Fibroblast of skin of abdomen (primary cell): ENCODE results near the gene RMRP.
A peak's percentile ranks its signal among the peaks of the same experiment; 100 is the strongest.

ENCODE experiments used
- DNase-seq: peaks from one replicate; pipeline ENCODE4 v3.0.0-alpha.2; 2013

RMRP gene

GRCh38 chr9:35686222-35687203 is 28.7 kb upstream of the RMRP start:
- DNase-seq: peak; percentile 42

GRCh38 chr9:35685506-35685905 is 27.7 kb upstream of the RMRP start:
- DNase-seq: no peak

GRCh38 chr9:35684921-35685320 is 27.1 kb upstream of the RMRP start:
- no peak for DNase-seq

GRCh38 chr9:35683323-35683722 is 25.5 kb upstream of the RMRP start:
- DNase-seq: no peak

GRCh38 chr9:35682520-35683315 is 24.9 kb upstream of the RMRP start:
- no peak for DNase-seq

GRCh38 chr9:35682051-35682450 is 24.2 kb upstream of the RMRP start:
- DNase-seq: no peak

- DNase-seq: peak; percentile 35
Measured at GRCh38 chr9:35681341-35682002, 23.7 kb upstream of the RMRP start.

GRCh38 chr9:35680331-35681105 is 22.7 kb upstream of the RMRP start:
- peak; percentile 66 for DNase-seq

- peak; percentile 33 for DNase-seq
Measured at GRCh38 chr9:35679766-35680330, 22.0 kb upstream of the RMRP start.

GRCh38 chr9:35679091-35679490 is 21.3 kb upstream of the RMRP start:
- no peak for DNase-seq

GRCh38 chr9:35675732-35676392 is 18.0 kb upstream of the RMRP start:
- peak; percentile 36 for DNase-seq

GRCh38 chr9:35675204-35675603 is 17.4 kb upstream of the RMRP start:
- no peak for DNase-seq

GRCh38 chr9:35674025-35674361 is 16.2 kb upstream of the RMRP start:
- DNase-seq: no peak

- DNase-seq: no peak
Measured at GRCh38 chr9:35673132-35674024, 15.6 kb upstream of the RMRP start, which contains the start of gene CA9. CA9 (plus strand) TSS chr9:35673928; CDS start chr9:35673960, 32 bp downstream.

- no peak for DNase-seq
Measured at GRCh38 chr9:35669331-35670145, 11.7 kb upstream of the RMRP start.

GRCh38 chr9:35667939-35668338 is 10.1 kb upstream of the RMRP start:
- no peak for DNase-seq

- no peak for DNase-seq
Measured at GRCh38 chr9:35666549-35666948, 8.7 kb upstream of the RMRP start.

GRCh38 chr9:35666045-35666444 is 8.2 kb upstream of the RMRP start:
- DNase-seq: peak; percentile 69

GRCh38 chr9:35665471-35665818 is 7.6 kb upstream of the RMRP start:
- DNase-seq: no peak
